ENCODE results near the gene CACNB4.

The CACNB4 gene

DNA sequence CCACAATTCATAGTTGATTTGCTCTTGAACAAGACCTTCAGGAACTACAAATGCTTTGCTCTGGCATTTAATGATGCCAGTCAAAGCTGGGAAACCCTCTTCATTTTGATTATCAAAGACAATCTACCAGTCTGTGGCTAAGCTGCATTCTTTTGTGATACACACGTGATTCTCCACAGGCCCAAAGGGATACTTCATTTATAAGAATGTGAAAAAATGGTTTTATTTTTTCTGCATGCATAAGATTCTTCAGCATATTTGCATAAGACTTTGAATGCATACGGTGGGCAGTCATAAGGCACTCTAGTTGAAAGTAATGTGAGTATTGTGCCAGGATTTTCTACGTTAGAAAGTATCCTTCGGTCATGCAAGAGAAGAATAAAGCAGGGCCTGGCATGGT, 237.7 kb downstream of the CACNB4 start:
- DNase-seq (ENCODE audit: low read depth in 1 of 2, low spot score in 1 of 2), result no peak

DNA sequence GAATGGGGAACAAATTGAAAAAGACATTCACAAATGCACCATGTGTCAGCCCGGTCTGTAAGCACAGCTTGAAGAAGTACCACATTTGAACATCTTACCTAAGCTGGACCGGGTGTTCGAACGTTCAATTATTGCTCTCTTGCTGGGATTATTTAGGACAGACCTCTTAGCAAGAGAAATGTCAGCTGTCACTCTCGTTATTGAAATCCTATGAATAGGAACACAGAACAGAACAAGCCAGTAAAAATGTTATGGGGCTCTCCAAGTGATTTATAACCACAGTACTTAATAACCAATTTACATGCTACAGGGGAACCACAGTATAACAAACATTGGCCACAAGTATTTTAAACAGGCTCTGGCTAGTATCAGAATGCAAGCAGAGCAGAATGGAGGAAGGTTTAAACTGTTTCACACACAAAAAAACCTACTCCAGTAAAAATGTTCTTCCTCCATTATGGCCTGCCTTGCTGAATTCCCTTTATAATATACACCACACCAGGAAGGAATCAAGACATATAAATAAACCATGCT, 238.2 kb downstream of the CACNB4 start:
- no peak for DNase-seq (ENCODE audit: low read depth in 1 of 2, low spot score in 1 of 2)

GRCh38 chr2:151860210-151860609, 238.6 kb downstream of the CACNB4 start:
- no peak for DNase-seq (ENCODE audit: low read depth in 1 of 2, low spot score in 1 of 2)

DNA sequence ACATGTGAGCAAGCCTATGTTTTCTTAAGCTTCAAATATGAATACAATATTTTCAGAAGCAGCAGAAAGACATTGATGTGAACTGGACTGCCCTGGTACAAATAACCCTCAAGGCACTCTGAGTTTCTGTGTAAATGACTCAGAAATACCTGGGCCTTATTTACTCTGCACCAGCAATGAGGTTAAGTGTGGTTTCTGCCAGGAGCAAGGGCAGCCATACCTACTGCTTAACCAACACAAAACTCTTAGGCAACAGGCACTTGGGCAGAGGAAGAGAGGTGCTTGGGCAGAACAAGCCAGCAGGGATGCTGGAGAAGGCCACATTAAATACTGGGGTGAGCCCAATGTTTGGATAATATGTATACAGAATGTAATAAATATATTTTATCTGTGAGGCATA, 241.2 kb downstream of the CACNB4 start:
- no peak for DNase-seq (ENCODE audit: low read depth in 1 of 2, low spot score in 1 of 2)

- no peak for DNase-seq (ENCODE audit: low read depth in 1 of 2, low spot score in 1 of 2)
These were observed 243.7 kb downstream of the CACNB4 start for GRCh38 chr2:151855111-151855510.

GRCh38 chr2:151853070-151853758, 245.6 kb downstream of the CACNB4 start:
- no peak for DNase-seq (ENCODE audit: low read depth in 1 of 2, low spot score in 1 of 2)

DNA sequence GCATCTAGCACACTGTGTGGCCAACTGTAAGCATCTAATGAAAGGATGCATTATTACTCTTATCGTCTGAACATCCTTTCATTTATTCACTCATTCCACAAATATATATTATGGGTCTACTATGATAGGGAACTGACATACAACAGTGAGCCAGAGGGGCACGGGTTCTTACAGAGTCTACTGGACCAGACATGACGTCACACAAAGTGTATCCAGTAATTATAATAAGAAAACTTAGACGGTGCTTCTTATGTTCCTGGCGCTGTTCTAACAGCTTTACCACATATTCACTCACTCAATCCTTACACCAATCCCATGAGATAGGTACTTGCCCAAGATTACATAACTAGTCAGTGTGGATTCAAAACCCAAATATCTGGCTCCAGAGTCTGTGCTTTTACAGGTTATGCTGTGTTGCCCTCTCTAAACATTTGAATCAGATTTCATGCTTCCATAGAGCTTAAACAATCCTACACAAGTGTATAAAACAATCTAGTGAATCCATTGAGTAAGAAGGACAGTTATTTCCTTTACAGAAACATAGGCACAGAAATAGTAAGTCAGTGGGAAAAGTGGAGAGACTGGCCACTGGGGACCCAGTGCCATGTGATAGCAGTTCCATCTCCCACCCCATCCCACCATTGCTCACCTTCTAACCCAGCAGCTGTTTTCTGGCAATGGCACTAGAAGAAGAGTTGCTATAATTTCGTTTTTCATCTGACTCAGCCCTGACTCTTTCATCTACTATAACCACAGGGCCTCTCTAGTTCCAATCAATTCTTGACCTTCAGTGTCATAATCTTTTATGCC, 246.4 kb downstream of the CACNB4 start:
- DNase-seq (ENCODE audit: low read depth in 1 of 2, low spot score in 1 of 2), result no peak

DNA sequence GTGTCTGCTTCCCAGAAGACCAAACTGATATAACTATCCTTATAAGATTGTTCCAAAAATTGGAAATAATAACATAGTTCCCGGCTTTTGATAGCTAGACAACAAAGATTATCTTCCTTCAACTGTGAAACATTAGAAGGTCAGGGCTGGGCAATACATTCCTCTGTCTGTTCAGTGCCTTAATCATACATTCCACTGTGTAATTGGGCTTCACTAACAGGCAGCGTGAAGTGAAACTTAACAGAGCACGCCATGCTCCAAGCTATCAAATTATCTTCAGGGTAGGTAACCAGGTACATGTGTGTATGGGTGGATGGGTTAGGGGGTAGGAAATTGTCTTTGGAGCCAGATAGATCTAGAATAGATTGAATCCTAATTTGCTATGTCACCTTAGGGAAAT, 247.1 kb downstream of the CACNB4 start:
- no peak for DNase-seq (ENCODE audit: low read depth in 1 of 2, low spot score in 1 of 2)

- no peak for DNase-seq (ENCODE audit: low read depth in 1 of 2, low spot score in 1 of 2)
These were observed 249.3 kb downstream of the CACNB4 start for GRCh38 chr2:151849413-151850010.

DNA sequence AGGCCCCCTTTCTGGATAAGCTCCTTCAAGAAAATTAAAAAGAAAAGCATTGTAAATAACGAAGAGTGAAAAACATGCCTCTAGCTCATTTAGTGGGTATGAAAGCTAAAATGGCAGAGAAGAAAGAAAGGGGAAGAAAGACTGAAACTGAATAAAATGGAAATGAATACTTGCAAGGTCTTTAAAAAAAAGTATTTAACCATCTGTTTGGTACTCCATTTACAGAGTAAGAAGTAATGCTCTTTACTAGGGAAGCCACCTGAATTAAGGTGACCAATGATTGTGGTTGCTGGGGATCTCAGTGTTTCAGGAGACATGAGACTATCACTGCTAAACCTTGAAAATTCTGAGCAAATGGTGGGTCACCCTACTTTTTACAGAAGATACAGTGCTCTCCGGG, 253.0 kb downstream of the CACNB4 start:
- DNase-seq (ENCODE audit: low read depth in 1 of 2, low spot score in 1 of 2), result no peak

GRCh38 chr2:151845481-151845880, 253.4 kb downstream of the CACNB4 start:
- no peak for DNase-seq (ENCODE audit: low read depth in 1 of 2, low spot score in 1 of 2)

- no peak for DNase-seq (ENCODE audit: low read depth in 1 of 2, low spot score in 1 of 2)
These were observed 254.5 kb downstream of the CACNB4 start for GRCh38 chr2:151844211-151844896.

DNA sequence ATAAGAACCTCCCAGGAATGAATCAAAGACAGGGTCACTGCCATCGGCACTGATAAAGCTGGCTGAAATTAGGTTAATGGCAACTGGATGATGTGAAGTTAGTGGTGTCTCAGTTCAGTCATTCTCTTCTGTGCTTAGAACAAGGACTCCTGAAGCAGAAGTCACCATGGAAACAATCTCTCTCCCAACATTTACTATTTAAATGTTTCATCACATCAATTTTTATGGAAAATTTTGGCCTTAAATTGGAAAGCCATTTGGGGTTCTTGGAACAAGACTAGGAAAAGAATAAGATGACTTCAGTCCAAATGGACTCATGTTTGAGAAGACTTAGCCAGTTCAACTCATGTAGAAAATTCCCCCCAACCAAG, 255.2 kb downstream of the CACNB4 start:
- DNase-seq (ENCODE audit: low read depth in 1 of 2, low spot score in 1 of 2), result no peak

- DNase-seq (ENCODE audit: low read depth in 1 of 2, low spot score in 1 of 2), result no peak
These were observed 255.8 kb downstream of the CACNB4 start for GRCh38 chr2:151842830-151843690.

DNA sequence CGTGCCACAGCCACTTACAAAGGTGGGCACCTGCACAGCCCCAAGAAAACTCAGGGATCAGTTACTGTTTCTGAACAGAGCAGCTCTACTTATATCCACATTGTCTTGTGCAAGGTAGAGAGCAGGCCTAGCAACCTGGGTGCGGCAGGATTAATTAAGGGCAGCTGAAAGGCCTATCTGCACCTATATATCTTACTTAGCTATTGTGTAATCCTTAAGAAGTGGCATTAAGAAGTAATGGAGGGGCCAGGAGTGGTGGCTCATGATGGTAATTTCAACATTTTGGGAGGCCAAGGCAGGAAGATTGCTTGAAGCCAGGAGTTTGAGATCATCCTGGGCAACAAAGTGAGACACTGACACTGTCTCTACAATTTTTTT, 257.8 kb downstream of the CACNB4 start:
- no peak for DNase-seq (ENCODE audit: low read depth in 1 of 2, low spot score in 1 of 2)

DNA sequence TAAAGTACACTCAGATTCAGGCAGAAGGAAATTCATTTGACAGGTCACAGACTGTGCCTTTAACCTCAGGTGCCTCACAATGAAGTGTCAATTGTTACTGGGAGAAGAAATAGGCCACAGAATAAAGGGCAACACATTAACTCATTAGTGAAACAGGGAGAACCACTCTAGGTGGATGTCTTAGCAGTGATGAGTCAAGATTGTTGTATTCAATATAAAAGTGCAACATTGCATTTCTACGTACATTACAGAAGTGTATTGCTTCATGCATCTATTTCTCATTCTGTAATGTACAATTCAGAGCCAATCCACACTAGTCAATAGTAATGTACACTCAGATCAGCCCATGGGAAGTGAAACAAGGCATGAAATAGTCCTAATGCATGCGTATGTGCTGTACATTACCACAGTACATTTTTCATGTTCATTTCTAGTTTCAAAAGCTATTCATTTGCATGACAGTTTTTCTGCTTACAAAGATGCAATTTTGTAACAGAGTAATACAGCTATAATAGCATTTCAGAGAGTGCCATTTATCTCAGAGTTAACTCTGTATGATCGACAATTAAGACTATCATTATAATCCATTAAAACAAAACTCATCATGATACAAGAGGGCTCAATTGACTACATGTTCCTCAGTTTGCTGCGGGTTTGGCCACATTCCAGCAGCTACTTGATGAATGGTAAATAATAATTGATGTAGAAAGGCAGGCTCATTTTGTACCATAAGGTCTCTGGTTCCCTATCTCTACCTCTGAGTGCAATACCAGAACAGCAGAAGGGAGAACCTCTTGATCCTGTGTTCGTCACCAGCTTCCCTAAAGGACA, 258.4 kb downstream of the CACNB4 start:
- DNase-seq (ENCODE audit: low read depth in 1 of 2, low spot score in 1 of 2), result no peak

DNA sequence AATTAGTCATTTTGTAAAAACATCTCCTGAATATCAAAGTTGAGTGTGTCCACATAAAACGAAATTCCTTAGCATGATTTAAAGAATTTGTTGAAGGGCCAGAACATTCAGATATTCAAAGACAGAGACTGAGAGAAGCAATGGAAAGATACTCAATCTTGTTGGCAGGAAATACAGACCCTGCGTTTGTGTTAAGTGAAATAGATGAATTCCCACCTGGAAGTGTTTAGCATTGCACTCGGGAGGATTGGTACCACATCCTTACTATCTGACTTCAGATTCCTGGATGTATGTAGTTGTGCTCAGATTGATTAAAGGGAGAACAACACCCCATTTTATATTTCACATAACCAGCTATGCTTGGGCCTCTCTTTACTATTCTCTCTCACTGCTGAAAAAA, 260.9 kb downstream of the CACNB4 start:
- DNase-seq (ENCODE audit: low read depth in 1 of 2, low spot score in 1 of 2), result no peak

- DNase-seq (ENCODE audit: low read depth in 1 of 2, low spot score in 1 of 2), result no peak
These were observed 264.9 kb downstream of the CACNB4 start for GRCh38 chr2:151833984-151834383.

- no peak for DNase-seq (ENCODE audit: low read depth in 1 of 2, low spot score in 1 of 2)
These were observed 267.9 kb downstream of the CACNB4 start for GRCh38 chr2:151830961-151831360.

GRCh38 chr2:151828890-151829324, 269.9 kb downstream of the CACNB4 start:
- DNase-seq (ENCODE audit: low read depth in 1 of 2, low spot score in 1 of 2), result no peak

Measured in activated CD4-positive, alpha-beta T cell treated with anti-CD3 and anti-CD28 coated beads, Interleukin-2, amount 50 U/mL, for 24 hours (primary cell).